Measurements from ENCODE around the gene PTTG2.

DNA sequence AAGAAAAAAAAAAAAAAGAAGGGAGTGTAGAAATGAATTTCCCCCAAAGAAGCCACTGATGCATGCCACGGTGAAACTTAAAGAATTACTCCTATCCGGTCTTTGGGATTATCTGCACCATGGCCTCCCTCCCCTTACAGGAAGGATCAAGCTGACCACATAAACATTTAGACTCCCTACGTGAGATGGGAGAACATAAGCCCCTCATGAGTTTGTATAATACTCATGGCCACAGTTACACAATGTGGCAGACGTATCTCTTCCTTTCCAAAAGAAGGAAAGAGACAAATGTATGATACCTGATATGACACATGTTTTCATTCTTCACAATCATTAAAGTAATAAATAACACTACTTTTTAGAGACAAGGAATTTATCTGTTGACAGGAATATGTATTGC, 3.3 kb upstream of the PTTG2 start:
- TF ChIP-seq, protein P1, sequence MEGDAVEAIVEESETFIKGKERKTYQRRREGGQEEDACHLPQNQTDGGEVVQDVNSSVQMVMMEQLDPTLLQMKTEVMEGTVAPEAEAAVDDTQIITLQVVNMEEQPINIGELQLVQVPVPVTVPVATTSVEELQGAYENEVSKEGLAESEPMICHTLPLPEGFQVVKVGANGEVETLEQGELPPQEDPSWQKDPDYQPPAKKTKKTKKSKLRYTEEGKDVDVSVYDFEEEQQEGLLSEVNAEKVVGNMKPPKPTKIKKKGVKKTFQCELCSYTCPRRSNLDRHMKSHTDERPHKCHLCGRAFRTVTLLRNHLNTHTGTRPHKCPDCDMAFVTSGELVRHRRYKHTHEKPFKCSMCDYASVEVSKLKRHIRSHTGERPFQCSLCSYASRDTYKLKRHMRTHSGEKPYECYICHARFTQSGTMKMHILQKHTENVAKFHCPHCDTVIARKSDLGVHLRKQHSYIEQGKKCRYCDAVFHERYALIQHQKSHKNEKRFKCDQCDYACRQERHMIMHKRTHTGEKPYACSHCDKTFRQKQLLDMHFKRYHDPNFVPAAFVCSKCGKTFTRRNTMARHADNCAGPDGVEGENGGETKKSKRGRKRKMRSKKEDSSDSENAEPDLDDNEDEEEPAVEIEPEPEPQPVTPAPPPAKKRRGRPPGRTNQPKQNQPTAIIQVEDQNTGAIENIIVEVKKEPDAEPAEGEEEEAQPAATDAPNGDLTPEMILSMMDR (IDR thresholded peaks at IDR 0.05), result no peak
- TF ChIP-seq POLR2A (IDR thresholded peaks at IDR 0.05), result no peak

Measured in uterus (tissue), 2 donors.